HEK293 (cell line): ENCODE measurements around the gene CAPN13.

Source experiments
- CTCF ChIA-PET: fragments of 350-600 bp; formaldehyde crosslinking; extraction: SDS; loops from one replicate; lab custom pipeline; 2021; ENCODE audit warnings: antibody characterized with exemption; lab: Yijun Ruan, JAX
- POLR2A ChIA-PET: fragments of 300-600 bp; formaldehyde crosslinking; extraction: SDS; loops from one replicate; lab custom pipeline; 2020; ENCODE audit warnings: antibody characterized with exemption, inconsistent platforms; lab: Yijun Ruan, JAX
- H3K27ac ChIP-seq: fragments of 200-500 bp; sonication (Bioruptor generic); 2 replicates; pipeline ENCODE4 v1.5.1; 2014; ENCODE audit warnings: low read depth, low read length, control low read depth, inconsistent platforms; ENCODE audit errors: extremely low read depth
- H3K36me3 ChIP-seq, 2 experiments: fragments of 200-500 bp in 1 of 2; sonication (Bioruptor generic) in 1 of 2; 1 replicate in 1 of 2; 2 replicates in 1 of 2; pipeline ENCODE4 v1.5.1; 2014 to 2017; ENCODE audit warnings: inconsistent platforms in 2 of 2, low read length in 2 of 2; ENCODE audit not compliant: control insufficient read depth in 2 of 2, insufficient read depth in 1 of 2
- H3K4me1 ChIP-seq: fragments of 200-500 bp; sonication (Bioruptor generic); 2 replicates; pipeline ENCODE4 v1.5.1; 2014; ENCODE audit warnings: mild to moderate bottlenecking, low read length, inconsistent platforms; ENCODE audit not compliant: control insufficient read depth, insufficient read depth
- H3K4me3 ChIP-seq: 2 replicates; pipeline ENCODE4 v1.5.1; 2011; ENCODE audit warnings: low read depth, mild to moderate bottlenecking, control low read depth, low read length, moderate library complexity
- H3K9me3 ChIP-seq: fragments of 200-500 bp; sonication (Bioruptor generic); 2 replicates; pipeline ENCODE4 v1.5.1; 2014; ENCODE audit warnings: low read depth, low read length, inconsistent platforms; ENCODE audit not compliant: control insufficient read depth, insufficient read depth
- PRDM10 ChIP-seq: fragments of 450-650 bp; formaldehyde crosslinking; IDR thresholded peaks from 2 replicates; pipeline ENCODE4 v1.5.1; 2016; ENCODE audit warnings: missing biosample characterization, missing genetic modification characterization
- ZBTB11 ChIP-seq: fragments of 450-650 bp; formaldehyde crosslinking; conservative IDR thresholded peaks from 2 replicates; pipeline ENCODE4 v1.5.1; 2016; ENCODE audit warnings: low read depth, missing biosample characterization, missing genetic modification characterization
- ZNF148 ChIP-seq: fragments of 450-650 bp; formaldehyde crosslinking; IDR thresholded peaks from 2 replicates; pipeline ENCODE4 v1.5.0; 2017; ENCODE audit warnings: missing biosample characterization, missing genetic modification characterization, borderline replicate concordance
- ZNF16 ChIP-seq: fragments of 450-650 bp; formaldehyde crosslinking; IDR thresholded peaks from 2 replicates; pipeline ENCODE4 v1.5.1; 2016; ENCODE audit warnings: low read depth, missing biosample characterization, missing genetic modification characterization
- ZNF202 ChIP-seq: fragments of 450-650 bp; formaldehyde crosslinking; IDR thresholded peaks from 2 replicates; pipeline ENCODE4 v1.5.1; 2016; ENCODE audit warnings: missing biosample characterization, missing genetic modification characterization, borderline replicate concordance
- ZNF426 ChIP-seq: fragments of 450-650 bp; formaldehyde crosslinking; IDR thresholded peaks from 2 replicates; pipeline ENCODE4 v1.5.1; 2017; ENCODE audit warnings: missing biosample characterization, missing genetic modification characterization, mild to moderate bottlenecking, inconsistent platforms, moderate library complexity
- ZNF473 ChIP-seq: fragments of 450-650 bp; formaldehyde crosslinking; IDR thresholded peaks from 2 replicates; pipeline ENCODE4 v1.5.1; 2017; ENCODE audit warnings: missing biosample characterization, missing genetic modification characterization
- ZNF521 ChIP-seq: fragments of 450-650 bp; formaldehyde crosslinking; IDR thresholded peaks from 2 replicates; pipeline ENCODE4 v1.5.1; 2017; ENCODE audit warnings: missing biosample characterization, mild to moderate bottlenecking, missing genetic modification characterization
- ZNF561 ChIP-seq: fragments of 450-650 bp; IDR thresholded peaks from 2 replicates; pipeline ENCODE4 v1.5.1; 2018; ENCODE audit warnings: missing biosample characterization, missing genetic modification characterization, borderline replicate concordance
- ZNF837 ChIP-seq: fragments of 450-650 bp; formaldehyde crosslinking; IDR thresholded peaks from 2 replicates; pipeline ENCODE4 v1.5.1; 2016; ENCODE audit warnings: missing biosample characterization, missing genetic modification characterization

Gene CAPN13

GRCh38 chr2:30756971-30757370, 50.3 kb downstream of the CAPN13 start:
- POLR2A ChIA-PET = no interaction called here
- CTCF ChIA-PET = interaction anchor here (0.7 kb wide), 1 partner anchor 592 kb away, joined by 4 read pairs; no protein-coding TSS in a partner anchor
- no peak overlapping the region for H3K4me3 ChIP-seq

GRCh38 chr2:30756051-30756719, 51.1 kb downstream of the CAPN13 start:
- Histone ChIP-seq H3K27ac (no peak overlapping the region), H3K4me1 (peaks cover 3% of the 10 kb centered on the region; the same call in 1 of the 2 replicates), H3K9me3 (no peaks in the 10 kb centered on the region), H3K4me3 (no peak overlapping the region), H3K36me3 (no peaks in the 10 kb centered on the region)
- TF ChIP-seq ZNF148 (tag by site-specific recombination) (no peak), ZNF202 (tag by site-specific recombination) (no peak), ZNF16 (no peak), ZNF473 (tag by site-specific recombination) (no peak), ZNF561 (tag by site-specific recombination) (no peak), PRDM10 (tag by site-specific recombination) (peak; percentile 69), ZNF426 (tag by site-specific recombination) (no peak), ZBTB11 (tag by site-specific recombination) (0 out of 2 replicates have a peak, but pooled peaks have one; percentile 23)
- CTCF ChIA-PET = interaction anchor here (0.5 to 0.6 kb wide), 2 partner anchors 382 to 635 kb away, joined by 4 to 5 read pairs; partner anchors contain the start of gene GALNT14
- POLR2A ChIA-PET = interaction anchor here (0.6 kb wide), 1 partner anchor 16 kb away, joined by 4 read pairs; no protein-coding TSS in a partner anchor

More at GRCh38 chr2:30756971-30757370, 50.3 kb downstream of the CAPN13 start:
- TF ChIP-seq ZNF521 = no peak
- TF ChIP-seq ZNF837 = no peak
- TF ChIP-seq, all 188 proteins: peak for 0
- Histone ChIP-seq H3K27ac (no peak overlapping the region), H3K36me3 (no peaks in the 10 kb centered on the region), H3K9me3 (no peaks in the 10 kb centered on the region), H3K4me1 (peaks cover 3% of the 10 kb centered on the region; the same call in 1 of the 2 replicates)
